HG03571 (cell line): ENCODE data around the gene DYRK2.

Experiments used
- ATAC-seq: cut with Tn5 transposase; IDR thresholded peaks from one replicate; pipeline ENCODE4 v1.9.1; 2021; ENCODE audit not compliant: unreplicated experiment

DYRK2 gene

GRCh38 chr12:67698672-67699581, 50.4 kb downstream of the DYRK2 start:
- ATAC-seq, result peak; percentile 95

GRCh38 chr12:67701121-67701520, 52.6 kb downstream of the DYRK2 start:
- no peak for ATAC-seq

- ATAC-seq, result no peak
These were observed 53.6 kb downstream of the DYRK2 start for GRCh38 chr12:67702136-67702535.

DNA sequence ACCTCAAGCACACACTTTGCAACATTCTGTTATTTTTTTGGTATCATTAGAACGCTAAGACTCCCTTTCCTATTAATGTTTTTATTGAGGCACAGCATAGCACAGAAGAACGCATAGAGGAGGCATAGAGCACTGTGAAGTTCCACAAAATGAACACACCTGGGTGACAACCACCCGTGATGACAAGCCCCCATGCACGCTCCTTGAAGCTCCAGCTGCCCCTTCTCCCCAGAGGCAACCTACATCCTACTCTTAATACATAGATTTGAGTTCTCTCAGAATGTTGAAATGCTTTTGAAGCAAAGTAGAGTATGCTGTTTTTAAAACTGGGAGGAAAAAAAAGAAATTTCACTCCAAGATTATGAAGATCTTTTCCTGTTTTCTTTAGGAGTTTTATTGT, 55.5 kb downstream of the DYRK2 start:
- no peak for ATAC-seq

- no peak for ATAC-seq
These were observed 57.1 kb downstream of the DYRK2 start for GRCh38 chr12:67705394-67706370.

- no peak for ATAC-seq
These were observed 60.9 kb downstream of the DYRK2 start for GRCh38 chr12:67709367-67709954.

DNA sequence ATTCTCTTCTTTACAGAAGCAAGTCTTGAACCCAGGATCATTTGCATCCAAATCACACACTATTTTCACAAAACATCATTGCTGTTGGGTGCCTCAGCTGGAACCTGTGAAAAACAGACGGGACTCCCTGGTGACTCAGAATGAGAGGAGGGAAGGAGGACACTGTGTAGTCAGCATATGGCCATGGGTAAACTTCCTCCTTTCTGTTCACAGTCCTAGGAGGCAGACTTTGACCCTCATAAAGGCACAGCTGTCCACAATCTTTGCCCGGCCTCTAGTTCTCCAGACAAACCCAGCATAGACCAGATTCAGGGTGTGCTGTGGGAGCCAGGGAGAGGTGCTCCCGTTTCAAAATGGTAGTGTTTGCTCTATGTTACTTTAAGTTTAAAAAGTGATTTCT, 62.0 kb downstream of the DYRK2 start:
- peak; percentile 98 for ATAC-seq

GRCh38 chr12:67712011-67712410, 63.5 kb downstream of the DYRK2 start:
- ATAC-seq, result no peak

GRCh38 chr12:67714648-67715047, 66.1 kb downstream of the DYRK2 start:
- no peak for ATAC-seq
